H4 (cell line): ENCODE measurements around the gene TEX52. TPM values are rescaled to one million over a fixed set of nuclear protein-coding genes. Genes with fewer than 3 reads are reported as not detected.
A peak's percentile ranks its signal among the peaks of the same experiment; 100 is the strongest.

Source experiments
- DNase-seq: peaks from one replicate; pipeline ENCODE4 v3.0.0-alpha.2; 2015; ENCODE audit warnings: low spot score
- total RNA-seq: library from RNA; depleted of rRNA; stranded (reverse); fragments of >200 nt; shearing (Covaris generic); gene quantifications from 2 replicates; pipeline ENCODE4 v1.2.3, GENCODE V29; 2014

The TEX52 gene
- total RNA-seq, 1 experiment from 2014 or later = not detected

DNA sequence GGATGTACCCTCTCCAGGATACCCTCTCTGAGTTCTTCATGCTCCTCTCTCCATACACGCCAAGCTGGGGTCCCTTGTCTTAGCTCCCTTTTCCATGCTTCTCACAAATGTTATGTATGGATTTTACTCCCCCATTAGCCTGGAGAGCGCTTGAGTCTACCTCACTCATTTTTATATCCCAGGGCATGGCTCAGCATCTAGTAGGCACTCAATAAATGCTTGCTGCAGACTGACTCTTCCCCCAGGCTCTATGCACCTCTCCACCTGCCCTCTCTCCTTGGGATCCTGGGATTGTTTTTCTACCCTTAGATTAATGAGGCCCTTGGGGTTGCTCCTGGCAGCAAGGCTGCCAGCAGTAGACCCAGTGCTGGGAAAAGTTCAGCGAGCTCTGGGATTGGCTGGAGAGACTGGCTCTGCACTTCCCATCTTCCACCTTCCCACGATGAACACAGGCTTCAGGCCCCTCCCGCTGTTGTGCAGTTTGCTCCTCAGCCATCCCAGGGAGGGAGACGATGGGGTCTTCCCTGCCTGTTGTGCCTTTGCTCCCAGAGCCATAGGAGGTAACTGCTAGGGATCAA is 24.2 kb downstream of the TEX52 start:
- DNase-seq = no peak

DNA sequence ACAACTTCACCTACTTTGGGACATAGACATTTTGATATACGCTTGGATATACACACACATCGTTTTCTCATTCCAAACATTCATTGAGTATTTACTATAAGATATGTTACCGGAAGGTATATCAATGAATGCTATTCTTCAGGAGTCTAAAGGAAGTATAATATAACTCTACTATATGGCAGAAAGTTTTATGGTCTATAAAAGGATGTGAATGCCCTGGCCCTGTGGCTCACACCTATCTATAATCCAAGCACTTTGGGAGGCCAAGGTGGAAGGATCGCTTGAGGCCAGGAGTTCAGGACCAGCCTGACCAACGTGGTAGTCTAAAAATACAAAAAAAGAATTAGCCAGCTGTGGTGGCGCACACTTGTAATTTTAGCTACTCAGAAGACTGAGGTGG is 27.6 kb downstream of the TEX52 start:
- DNase-seq = no peak

DNA sequence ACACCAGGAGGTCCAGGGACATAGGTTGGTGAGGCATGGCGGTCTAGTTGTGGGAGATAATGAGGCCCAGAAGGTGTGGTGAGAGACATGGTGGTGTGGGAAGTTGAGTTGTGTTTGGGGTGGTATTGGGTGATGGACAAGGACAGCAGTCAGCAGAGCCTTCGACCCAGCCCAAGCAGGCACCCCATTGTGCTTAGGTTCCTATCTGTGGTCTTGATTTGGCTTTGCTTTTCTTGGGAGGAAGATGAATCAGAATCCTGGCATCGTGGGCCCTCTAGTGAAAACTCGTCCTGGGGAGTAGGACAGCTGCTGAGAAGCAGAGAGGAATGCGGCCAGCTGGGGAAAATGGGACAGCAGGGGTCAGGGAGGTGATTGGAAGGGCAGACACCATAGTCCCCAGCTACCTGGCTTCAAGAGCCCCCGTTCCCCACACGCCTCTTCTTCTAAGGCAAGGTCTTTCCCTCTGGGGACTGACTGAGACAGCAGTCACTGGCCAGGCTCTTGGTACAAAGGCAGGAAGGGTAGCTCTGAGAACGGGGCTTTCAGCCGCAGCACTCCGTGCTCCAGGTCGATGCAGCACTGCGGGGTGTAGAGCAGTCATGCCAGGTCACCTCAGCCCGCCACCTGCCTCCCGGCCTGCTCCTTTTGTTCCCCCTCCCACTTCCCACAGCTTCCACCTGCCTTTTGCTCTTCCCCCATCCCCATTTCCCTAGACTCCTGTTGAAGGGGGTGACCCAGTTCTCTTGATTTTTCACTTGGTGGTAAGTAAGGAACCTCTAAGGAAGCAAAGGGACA is 29.9 kb downstream of the TEX52 start:
- DNase-seq = no peak

DNA sequence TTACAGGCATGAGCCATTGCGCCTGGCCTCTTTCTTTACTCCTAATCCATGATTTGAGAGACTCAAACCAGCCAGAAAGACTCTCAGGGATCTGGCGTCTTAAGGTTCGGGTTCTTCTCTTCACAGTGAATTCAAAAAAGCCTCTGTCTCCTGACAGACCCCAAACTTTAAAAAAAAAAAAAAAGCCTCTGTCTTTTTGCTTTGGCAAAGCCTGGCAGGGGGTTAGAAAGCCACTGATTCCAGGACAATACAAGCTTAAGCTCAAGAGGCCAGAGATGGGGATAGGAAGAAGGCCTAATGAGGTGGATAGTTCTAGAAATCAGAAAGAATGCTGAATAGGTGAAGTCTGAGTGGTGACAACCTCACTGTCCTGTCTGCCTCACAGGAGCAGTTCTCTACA is 30.8 kb downstream of the TEX52 start:
- no peak for DNase-seq

DNA sequence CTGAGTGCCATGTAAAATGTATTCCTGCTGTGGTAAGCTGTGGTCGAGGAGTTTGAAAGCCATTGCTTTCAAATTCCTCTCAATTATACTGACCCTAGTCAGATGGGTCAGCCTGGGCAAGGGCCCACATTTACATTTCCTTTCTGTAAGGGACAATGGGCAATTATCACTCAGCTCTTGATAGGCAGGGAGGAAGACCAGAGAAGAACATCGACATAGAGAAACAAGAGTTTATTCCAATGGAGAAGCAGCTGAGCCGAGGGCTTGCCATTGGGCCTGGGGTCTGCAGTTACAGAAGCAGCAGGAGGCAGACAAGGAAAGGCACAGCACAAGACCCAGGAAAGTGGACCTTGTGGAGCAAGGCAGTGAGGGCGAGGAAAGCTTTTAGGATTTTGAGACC is 31.7 kb downstream of the TEX52 start:
- DNase-seq = no peak

DNA sequence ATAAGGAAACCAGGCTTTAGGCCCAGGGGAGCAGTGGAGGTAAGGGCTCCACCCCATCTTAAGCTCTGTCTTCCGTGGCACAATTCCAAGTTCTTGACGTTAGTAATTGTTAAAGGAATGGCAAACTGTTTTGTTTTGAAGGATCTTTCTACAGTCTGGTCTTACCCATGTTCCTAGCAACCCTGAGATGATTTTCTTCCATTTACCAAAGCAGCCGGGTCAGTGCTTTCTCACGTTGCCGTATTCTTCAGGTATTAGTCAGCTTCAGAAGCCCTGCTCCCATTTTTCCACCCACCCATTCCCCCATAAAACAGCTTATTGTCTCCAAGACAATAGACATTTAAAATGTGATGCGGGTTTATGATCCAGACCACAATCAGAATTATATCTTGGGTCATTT is 32.3 kb downstream of the TEX52 start:
- no peak for DNase-seq

DNA sequence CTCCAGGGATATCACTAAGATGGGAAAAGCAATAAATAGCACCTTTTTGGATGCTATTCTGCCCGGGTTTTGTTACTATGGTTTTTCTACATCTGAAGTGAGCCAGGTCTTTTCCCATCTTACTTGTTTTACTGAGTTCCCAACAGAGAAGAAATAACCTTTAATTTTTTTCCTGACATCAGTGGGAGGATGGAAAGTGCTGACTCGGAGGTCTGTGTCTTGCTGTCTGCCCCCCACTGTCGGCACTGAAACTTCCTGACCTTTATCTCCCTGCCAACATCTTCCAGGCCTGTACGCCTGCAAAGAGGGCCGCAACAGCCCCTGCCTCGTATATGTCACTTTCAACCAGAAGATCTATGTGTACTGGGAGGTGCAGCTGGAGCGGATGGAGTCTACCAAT is 33.4 kb downstream of the TEX52 start:
- DNase-seq = no peak

DNA sequence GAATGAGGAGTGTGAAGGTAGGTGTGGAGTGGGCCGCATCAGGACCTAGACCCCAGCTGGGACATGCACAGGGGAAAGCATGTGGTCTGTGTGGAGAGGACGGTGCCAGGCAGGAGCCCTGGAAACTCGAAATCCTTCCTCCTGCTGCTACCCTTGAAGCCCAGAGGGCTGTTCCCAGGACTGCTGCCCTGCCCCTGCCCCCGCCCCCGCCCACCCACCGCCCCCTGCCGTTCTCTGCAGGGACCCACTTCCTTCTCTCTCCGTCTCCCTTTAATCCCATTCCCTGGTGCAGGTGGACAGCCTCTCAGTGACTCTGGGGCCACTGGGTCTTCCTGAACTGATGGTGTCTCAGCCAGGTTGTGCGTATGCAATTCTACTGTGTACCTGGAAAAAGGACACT is 36.4 kb downstream of the TEX52 start:
- no peak for DNase-seq

GRCh38 chr12:2819810-2820209 is 37.0 kb downstream of the TEX52 start:
- no peak for DNase-seq

GRCh38 chr12:2813214-2814185 is 43.3 kb downstream of the TEX52 start:
- DNase-seq = peak; percentile 75

DNA sequence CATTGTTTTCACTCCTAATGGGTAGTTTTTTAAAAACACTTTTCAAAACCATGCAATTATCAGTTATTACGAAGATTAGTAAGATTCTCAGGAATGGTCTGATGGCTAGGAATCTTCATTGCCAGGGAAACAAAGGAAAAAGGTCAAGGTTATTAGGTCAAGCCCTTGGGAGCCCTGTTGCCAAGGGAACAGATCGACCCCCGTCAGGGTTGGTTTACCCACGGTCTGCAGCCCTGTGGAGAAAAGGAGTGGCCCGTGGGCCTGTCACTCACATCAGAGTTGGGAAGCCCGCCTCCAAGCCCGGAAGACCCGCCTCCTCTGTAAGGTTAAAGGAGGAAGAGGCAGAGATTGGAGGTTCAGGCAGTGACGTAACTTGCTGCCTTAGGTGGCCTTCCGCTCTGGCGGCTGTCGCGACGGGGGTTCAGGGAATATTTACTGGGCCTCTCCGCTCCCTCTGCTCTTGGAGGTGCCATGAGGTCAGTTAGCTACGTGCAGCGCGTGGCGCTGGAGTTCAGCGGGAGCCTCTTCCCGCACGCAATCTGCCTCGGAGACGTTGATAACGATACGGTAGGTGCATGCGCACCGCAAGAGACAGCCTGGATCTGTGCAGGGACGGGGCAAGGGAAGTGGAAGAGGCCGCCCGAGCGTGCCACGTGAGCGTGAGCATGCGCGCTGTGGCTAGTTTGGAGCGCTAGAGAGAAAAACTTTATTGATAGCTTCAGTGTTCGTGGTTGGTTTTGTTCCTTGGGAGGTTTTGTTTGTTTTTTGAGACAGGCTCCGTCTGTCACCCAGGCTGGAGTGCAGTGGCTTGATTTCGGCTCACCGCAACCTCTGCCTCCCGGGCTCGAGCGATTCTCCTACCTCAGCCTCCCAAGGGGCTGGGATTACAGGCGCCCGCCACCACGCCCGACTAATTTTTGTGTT is 44.3 kb downstream of the TEX52 start, which contains the start of gene ITFG2:
TSS of gene ITFG2 (plus strand) at position 379 of the 924 bp plus-strand sequence. CDS start at position 472, 93 bp downstream.
- peak; percentile 99 for DNase-seq

DNA sequence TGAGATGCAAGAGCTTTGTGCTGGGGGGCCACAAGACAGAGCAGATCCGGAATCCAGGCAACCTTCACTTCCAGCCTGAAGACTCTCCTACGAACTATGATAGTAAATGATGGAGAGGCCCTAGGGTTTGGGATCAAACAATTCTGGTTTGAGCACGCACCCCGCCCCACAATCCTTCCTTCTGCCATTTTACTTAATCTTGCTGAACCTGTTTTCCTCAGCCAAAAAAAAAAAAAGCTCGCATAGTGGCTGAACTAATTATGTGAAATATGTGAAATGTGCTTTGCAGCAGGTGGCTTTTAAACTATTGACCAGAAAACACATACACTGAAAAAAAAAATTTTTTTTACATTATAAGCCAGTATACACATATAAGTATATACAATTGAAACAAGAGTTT is 45.0 kb downstream of the TEX52 start:
- DNase-seq = no peak

- no peak for DNase-seq
Measured at GRCh38 chr12:2806700-2807099, 50.1 kb downstream of the TEX52 start.

- no peak for DNase-seq
Measured at GRCh38 chr12:2805143-2805520, 51.7 kb downstream of the TEX52 start.

DNA sequence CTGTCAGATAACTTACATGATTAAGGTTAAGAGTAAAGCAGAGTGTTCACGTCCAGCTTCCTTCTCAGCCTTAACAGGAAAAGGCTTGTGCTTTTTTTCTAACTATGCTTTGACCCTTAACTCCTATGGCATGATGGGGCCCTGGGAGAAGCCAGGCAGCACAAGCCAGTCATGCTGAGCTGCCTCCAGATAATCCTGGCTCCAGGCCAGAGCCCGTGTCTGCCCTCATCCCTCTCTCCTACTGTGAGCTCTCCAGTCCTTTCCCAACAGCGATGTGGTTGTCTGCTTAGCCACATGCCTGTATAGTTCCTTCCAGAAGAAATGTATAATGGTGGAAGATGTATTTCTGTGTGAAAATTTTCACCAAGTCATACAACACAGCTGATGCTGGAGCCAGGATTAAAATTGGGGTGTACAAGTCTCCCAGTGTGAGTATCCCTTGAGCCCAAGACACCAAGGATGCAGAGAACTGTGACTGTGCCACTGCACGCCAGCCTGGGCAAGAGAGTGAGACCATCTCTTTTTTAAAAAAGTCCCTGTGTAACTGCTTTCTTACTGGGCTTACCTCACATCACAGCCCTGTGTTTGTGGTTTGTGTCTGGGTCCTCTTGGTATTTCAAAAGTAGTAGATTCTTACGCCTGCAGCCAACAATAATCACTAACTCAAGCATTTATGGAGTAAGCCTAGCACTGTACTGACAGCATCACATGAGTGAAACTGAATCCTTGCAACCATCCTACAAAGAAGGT is 52.3 kb downstream of the TEX52 start:
- no peak for DNase-seq

DNA sequence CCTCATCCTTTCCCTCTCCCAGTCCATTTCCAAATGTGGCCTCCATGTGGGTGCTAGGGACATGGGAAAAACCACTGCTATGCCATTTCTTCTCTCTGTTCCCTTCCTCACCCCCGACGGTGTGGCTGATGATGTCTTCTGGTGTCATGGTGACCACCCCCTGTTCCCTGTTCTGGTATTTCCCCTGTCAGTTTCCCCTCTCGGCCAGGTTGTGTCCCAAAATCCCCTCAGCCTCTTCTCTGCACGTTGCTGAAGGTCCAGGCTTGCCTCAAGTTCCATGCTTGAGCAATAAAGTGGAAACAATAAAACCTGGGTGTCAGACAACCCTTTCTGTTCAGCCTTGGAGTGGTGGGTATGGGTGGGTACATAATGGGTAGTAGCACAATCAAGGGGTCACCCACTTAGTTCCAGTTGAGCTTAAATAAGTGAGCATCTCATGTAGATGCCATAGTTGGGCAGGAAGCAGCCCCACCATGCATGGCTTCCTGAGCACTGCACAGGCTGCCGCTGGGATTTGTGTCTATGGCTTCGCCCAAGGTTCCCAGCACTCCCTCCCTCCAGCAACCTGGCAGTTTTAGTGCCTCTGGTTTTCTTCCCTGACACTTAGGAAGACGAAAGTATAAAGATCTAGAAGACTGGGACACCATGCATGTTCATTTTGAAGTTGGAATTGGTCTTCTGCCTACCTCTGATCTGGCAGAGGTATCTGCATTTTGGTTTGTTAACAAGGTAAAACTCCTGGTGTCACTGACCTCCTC is 53.0 kb downstream of the TEX52 start:
- no peak for DNase-seq

GRCh38 chr12:2801044-2801783 is 55.6 kb downstream of the TEX52 start:
- no peak for DNase-seq

GRCh38 chr12:2800046-2800570 is 56.7 kb downstream of the TEX52 start:
- DNase-seq = no peak
